ENCODE data around the gene HOXA4.

HOXA4 gene

DNA sequence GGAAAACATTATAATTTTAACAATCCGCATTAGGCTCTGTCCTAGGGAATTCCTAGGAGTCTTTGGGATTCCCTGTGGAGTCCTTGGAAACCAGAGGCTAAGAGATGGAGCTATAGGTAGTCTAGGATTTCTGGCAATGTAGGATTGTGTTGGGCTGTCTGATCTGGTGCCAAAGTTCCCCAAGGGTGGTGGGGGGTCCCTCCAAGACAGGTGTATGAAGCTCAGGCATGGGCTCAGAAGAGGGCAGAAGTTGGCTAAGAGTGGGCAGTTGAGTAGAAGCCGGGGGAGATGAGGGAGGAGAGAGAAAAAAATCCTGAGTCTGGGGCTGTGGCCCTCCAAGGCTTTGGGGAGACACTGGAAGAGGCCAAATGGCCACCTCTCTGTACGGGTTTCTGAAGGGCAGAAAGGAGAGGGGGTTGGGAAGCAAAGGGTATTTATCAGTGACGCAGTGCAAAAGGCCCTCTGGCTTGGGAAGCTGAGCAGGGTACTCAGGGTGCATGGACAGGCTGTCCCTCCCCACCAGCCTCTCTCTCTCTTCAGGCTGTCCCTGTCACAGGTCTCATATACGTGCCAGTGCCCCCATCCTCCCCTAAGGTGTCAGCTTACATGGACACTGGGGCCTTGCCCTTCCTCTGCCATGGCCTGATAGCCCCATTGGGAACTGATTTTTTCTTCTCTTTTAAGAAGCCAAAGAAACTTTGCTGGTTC lies 16.1 kb upstream of the HOXA4 start:
- DNase-seq = no peak

DNA sequence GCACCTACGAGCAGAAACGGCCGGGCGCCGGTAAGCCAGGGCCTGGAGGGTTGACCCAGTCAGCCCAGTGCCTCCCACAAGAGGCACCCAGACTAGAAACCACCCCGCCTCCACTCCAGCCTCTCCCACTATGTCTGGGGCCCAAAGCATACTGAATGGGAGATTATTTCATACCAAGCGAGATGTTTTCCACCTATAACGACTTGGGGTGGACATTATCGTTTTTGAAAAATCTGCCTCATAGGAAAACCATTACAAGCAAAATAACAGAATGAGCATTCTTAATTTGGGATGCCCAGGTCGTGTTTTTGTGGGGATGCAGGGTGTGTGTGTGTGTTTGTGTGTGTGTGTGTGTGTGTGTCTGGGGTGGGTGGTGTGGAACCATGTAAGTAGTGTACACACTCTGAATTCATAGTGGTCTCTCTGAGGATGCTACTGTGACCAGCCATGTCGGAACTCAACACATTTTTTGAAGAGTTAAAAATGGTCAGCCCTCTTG lies 15.4 kb upstream of the HOXA4 start:
- DNase-seq = no peak

DNA sequence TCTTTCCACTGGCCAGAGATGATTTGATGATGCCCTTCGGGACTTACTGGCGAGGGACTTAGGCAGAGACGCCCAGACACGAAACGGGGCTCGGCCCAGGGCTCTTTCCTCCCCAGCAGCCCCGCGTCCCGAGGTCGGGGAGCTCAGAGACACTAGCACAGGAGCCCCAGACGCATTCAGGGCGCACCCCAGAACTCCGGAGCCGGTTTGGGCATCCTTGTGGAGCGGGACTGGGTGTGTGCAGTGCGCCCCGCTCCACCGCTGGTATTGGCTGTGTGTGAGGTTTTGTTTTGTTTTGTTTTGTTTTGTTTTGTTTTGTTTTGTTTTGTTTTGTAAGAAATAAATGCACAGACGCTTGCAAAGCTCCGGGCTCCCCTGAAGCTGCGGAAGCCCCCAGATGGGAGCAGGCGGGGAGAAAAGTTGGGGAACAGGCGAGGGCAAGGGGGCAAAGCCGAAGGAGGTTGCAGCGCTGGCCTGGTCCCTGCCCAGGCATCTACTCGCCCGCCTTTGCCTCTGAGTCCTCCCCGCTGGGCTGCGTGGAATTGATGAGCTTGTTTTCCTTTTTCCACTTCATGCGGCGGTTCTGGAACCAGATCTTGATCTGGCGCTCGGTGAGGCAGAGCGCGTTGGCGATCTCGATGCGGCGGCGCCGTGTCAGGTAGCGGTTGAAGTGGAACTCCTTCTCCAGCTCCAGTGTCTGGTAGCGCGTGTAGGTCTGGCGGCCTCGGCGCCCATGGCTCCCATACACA lies 14.8 kb upstream of the HOXA4 start:
- no peak for DNase-seq

DNA sequence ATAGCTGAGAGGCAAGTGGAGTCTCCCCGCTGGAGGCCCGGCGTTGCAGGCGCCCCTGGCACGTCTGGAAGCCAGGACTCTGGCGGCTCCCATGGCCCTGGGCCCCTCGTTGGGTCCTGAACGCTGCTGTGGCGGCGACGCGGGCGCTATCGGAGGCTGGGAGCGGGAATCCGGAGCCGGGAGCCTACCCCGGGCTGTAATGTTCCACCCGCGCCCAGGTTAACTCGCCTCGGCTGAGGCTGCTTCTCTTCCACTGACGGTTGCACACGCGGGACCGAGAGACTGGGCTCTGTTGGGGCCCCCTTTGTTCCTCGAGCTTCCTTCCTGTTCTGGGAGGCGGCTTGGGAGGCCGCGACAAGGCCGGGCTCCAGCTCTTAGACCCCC lies 14.2 kb upstream of the HOXA4 start:
- no peak for DNase-seq

DNA sequence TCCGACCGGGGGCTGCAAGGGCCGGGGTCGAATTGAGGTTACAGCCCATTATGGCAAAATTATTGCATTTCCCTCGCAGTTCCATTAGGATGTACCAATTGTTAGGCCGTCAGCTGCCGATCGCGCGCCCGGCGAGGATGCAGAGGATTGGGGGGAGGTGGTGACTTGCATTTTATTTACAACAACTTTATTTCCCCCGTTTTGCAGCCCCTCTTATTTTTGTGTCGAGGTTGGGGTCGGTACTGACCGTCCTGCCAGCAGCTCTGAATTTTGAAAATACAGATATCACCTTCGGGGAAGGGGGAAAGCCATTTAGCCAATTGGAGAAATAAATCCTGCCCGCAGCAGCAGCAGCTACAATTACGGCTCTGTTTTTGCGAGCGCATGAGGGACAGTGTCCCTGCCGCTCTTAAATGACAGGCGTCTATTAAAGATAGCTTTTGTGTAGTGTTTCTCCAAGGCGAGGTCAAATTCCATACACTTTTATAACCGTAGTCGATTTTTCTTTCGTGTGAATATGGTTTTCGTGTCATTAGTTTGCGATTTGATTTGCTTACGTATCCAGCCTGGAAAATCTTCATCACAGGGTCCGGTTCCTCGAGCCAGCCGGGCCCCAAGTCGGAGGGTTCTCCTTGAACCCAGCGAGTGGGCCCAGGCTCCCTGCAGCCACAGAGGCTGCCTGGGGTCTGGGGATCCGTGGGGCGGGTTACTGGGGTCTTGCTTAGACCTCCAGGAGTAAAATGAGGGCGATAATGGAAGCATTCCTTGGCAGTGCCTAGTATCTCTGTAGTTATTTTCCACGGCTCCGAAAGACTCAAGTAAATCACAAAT lies 13.6 kb upstream of the HOXA4 start:
- no peak for DNase-seq

DNA sequence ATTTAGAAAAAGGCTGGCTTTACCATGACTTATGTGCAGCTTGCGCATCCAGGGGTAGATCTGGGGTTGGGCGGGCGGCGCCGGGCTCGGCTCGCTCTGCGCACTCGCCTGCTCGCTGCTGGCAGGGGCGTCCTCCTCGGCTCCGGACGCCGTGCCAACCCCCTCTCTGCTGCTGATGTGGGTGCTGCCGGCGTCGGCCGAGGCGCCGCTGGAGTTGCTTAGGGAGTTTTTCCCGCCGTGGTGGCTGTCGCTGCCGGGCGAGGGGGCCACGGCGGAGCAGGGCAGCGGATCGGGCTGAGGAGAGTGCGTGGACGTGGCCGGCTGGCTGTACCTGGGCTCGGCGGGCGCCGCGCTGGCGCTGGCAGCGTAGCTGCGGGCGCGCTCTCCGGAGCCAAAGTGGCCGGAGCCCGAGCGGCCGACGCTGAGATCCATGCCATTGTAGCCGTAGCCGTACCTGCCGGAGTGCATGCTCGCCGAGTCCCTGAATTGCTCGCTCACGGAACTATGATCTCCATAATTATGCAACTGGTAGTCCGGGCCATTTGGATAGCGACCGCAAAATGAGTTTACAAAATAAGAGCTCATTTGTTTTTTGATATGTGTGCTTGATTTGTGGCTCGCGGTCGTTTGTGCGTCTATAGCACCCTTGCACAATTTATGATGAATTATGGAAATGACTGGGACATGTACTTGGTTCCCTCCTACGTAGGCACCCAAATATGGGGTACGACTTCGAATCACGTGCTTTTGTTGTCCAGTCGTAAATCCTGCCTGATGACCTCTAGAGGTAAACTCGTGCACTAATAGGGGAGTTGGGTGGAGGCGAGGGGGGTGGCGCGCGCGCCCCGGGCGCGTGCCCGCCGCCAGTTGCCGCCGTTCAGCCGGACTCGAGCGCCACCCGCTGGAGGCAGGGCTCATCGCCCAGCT lies 12.7 kb upstream of the HOXA4 start, which contains the start of gene HOXA5:
TSS of gene HOXA5 (minus strand) at position 659 of the 927 bp plus-strand sequence. CDS start at position 585, 74 bp downstream.
- no peak for DNase-seq

DNA sequence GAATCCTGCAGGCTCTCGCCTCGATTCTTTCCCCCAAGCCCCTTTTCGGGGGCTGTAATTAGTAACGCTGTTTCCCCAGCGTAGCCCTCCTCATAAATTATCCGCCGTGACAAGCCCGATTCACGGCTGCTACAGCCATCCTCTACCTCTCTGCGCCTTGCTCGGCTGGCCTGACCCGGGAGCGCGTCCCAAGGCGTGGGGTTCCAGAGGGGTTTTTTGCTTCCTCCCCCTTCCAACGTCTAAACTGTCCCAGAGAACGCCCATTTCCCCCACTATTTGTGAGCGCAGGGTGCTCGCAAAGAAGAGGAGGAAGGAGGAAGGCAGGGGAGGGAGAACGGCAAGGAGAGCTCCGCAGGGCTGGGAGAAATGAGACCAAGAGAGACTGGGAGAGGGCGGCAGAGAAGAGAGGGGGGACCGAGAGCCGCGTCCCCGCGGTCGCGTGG lies 12.0 kb upstream of the HOXA4 start:
- DNase-seq = no peak

DNA sequence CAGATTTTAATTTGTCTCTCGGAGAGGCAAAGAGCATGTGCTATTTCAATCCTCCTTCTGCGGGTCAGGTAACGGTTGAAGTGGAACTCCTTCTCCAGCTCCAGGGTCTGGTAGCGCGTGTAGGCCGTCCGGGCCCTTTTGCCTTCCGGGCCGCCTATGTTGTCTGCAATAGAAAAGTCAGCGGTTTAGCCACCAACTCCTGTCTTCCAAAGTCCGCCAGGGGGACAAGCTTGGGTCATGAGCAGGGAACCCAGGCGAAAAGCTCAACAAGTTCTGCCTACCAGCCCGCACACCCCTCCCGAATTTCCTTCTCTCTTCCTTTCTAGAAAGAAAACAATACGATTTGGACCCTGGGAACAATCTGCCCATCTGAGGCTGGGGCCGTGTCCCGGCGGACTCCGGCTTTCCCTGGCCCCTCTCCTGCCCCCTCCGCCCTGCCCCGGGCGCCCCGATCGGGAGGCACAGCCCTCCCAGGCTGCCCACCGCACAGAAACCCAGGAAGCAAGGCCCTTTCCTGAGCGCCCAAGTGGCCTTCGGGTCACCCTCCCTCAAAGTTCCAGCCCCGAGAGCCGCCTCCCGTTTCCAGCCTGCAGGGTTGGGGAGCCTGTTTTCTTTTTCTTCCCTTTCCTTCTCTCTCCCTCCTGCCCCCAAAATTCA lies 11.5 kb upstream of the HOXA4 start:
- DNase-seq = no peak

DNA sequence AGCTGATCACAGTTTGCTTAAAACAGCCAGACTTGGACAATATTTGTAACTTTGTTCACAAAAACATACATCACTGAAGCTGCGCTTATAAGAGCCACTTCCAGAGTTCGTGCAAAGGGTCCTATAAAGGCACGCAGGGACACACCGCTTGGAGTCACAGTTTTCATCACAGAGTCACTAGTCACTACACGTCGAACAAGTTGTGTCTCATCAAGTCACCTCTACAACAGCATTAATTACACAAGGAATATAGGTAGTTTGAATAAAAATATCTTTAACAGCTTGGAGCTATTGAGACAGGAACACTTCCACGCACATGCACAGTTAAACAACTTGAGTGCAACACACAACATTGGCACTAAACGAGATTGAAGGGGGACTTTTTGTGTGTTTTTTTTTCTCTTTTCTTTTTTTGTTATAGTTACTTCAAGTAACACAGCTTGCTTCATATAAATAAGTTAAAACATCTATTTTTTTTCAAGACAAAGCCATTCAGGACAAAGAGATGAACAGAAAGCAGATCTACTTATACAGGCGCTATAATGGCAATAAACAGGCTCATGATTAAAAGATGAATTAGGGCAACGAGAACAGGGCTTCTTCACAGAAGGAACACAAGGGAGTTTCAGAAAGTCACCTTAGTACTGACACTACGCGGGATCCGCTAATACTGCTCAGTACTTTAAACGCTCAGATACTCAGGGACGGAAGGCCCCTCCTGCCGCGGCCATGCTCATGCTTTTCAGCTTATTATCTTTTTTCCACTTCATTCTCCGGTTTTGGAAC lies 10.8 kb upstream of the HOXA4 start:
- DNase-seq = no peak

DNA sequence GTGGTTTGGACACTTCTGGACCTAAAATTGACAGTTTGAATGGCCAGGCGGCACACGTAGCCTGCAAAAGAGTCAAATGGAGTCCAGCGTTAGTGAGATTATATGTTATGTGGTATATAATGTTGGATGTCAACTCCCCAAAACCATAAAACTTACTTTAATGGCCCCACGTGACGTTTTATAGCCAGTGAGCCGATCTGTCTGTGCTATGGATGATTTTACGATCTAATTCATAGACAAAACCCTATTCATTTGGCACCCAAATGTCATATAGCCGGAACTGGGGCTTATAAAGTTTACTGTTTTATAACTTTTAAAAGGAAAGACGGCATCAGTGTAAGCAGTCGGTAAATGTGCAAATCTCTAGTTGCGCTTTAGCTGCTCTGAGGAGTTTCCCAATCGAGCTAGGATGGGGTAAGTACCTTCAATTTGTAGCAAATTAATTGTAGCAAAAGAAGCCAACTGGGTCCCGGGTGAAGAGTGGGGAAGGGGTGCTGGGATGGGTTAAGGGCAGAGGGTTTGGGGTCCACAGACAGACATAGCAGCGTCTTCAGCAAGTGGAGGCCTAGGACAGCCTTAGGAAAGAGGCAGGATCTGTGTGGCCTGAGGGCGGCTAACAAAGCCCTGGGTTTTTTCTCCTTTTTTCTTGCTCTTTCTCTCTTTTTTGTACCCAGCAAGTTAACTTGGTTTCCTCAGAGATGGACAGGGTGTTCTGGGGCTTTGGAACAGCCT lies 9.7 kb upstream of the HOXA4 start:
- no peak for DNase-seq

DNA sequence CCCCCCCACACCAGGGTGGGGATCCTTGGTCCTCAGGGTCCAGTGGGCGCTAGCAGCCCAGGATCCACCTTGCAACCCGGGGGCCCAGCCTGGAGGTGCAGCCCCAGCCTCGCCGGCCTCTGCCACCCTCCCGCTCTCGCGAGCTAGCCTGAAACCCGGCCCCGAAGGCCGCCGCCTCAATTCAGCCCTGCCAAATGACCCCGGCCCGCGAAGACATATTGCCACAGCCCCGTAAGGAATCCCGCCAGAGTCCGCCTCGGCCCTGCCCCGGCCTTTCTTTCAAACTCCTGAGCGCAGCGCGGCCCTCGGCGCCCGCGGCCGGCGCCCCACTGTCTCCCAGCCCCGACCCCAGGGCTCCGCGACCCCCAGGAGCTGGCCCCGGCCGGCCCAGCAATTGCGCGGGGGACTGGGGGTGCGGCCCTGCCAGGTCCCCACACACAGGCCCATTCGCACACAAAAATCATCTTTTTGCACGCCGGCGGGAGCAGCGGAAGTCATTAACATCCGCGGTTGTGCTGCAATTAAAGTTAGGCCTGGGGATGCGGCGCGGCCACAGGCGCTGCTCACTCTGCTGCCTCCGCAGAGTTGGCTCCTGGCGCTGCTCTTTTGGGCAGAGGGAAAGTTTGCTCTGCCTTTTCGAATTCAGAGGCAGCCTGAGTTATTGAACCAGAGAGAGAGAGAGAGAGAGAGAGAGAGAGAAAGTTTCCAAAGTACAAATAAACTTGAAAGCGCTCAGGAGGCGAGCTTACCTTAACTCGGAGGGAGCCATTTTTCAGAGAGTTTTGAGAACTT lies 9.0 kb upstream of the HOXA4 start:
- DNase-seq = no peak

DNA sequence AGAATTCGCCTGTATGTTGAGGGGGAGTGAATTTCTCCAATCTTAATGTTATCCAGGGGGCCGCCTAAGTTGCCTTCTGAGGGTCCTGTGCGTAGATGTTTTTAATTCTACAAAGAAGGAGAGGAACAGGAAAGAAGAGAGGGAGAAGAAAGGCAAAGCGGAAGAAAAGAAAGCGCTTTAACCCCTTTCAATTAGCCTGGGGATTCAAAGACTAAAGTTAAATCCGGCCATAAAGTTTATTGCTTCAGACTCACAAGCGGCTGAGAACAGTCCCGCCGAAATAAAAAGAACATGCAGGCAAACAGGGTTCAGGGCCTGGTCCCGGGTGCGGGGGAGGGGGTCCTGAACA lies 8.4 kb upstream of the HOXA4 start:
- no peak for DNase-seq

DNA sequence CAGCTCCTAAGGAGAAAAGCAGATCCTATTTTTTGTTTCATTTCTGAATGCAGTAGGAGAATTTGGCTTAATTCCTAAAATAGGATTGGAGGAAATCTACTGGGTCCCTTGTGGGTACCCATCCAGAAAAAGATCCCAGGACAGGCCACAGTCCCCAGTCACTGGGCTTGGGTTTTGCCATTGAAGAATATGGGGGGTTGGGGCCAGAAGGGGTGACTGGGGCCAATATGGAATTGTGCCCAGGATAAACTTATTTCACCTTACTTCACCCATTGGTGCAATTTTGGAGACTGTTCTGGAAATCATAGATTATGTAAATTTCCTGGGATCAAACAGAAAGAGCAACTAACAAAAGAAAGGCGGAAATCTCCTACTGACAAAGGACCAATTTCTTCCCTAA lies 7.9 kb upstream of the HOXA4 start:
- DNase-seq = no peak

DNA sequence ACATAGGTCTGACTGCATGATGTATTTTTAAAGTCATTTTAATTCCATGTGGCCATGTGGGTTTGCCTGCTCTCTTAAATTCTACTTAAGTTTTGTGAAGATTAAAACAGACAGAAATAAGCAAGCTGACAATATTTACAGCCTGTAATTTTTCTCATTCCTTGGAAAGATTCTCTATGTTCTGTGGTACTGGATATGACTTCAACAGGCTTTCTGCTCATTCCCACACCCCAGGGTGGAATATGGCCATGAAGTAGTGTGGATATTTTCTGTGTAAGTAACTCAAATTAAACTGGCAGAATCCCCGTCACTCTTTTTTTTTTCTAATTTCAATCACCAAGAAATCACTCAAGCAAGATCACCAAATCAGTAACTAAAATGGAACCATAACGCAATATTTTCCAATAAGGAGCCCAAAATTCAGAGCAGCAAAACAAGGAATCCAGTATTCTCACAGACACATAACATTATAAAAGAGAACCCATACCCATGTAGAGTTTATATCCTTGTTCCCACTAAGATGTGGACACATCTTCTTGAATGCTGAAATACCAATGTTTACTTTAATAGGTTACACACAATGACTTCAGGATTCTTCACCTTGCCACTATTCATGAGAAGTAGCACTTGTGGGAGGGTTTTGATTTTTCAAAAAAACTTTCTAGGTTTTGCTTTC lies 7.2 kb upstream of the HOXA4 start:
- DNase-seq = no peak

DNA sequence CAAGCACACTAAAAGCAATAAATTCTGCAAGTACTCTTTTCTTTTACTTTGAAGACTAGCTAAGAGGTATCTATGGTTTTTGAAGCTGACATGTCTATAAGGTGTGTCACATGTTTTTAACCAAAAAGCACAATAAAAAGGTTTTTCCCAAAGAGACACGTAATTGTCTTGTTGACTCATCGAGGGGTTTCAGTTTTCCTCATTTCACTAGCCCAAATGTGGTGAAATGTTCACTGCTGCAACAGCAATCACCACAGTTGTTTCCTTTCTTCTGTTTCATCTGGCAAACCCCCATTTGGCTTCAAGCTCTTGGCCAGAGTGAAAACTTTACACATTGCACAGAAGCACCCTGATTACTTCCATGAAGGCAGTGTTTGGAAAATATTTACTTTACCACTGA lies 3.8 kb upstream of the HOXA4 start:
- no peak for DNase-seq

DNA sequence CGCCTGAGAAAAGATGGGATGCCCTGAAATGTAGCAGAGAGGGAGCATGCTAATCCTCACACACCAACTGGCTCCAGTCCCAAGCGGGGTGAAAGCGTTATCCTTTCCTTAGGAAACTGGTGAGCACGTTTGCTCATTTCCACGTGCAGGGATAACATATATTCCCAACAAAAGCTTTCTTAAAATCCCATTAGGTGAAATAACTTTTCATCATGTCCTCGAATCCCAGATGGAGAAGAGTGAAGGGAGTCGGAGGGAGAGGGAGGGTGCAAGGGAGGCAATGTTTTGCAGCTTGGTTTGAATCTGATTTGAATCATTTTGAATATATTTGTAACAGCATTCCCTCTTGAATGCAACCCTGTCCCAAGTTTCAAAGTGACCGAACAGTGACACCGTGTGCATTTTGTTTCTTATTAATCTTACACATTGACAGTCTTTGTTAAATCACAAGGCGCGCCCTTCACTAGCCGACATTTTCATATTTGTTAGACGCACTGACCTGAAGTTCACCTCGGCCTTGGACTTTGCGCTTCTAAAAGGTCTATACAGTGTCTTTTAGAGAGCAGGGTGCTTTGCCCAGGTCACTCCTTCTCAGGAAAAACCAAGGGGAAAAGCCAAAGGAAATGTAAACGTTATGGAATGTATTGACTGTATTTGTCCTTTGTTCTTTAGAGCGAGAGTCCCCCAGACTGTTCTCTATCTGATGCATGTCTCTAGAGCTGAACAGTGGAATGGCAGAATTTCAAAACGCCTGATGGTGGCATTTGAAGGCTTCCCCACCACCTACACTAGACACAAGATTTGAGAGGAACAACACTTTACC lies 3.1 kb upstream of the HOXA4 start:
- DNase-seq = no peak

DNA sequence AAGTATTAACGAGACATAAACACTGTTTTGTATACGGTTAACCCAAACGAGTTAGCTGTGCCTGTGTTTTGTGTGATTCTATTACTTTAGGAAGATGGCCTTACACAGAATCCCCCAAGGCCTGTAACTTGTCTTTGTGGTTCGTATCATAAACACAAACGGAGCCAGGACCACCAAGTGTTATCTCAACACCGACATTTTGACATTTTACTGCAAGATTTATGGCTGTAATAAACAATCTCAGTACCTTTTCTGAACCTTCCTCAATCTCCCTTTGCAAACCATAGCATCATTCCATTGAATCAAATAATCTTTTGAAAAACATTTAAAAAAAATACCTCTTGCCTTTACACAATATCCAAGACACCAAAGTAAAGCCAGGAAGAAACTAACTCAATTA lies 2.4 kb upstream of the HOXA4 start:
- no peak for DNase-seq

DNA sequence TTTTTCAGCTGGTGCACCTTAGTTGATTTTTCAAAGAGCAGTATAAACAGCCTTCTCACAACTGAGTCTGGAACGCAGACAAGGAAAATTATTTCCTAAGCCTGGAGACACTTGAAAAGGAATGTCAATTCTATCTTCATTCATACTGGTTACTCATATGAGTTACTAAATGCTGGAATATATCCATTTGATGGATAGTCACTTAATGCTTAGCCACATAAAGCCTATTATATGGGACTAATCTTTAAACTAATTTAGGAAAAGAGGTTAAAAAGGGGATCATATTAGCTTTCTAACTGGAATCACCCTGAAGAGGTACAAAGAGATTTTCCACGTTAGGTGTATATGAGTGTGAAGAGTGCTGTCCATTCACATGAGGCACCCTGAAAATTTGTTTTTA lies 1.7 kb upstream of the HOXA4 start:
- no peak for DNase-seq

All from SHP77 treated with DMSO at 0.1 percent for 48 hours (cell line).